Bronchial epithelial cell (primary cell): Measurements from ENCODE around the gene KDM4F. TPM values are rescaled to one million over a fixed set of nuclear protein-coding genes. Genes with fewer than 3 reads are reported as not detected.
A peak's percentile ranks its signal among the peaks of the same experiment; 100 is the strongest.

Experiments used
- DNase-seq: peaks from one replicate; pipeline ENCODE4 v3.0.0-alpha.2; 2010; ENCODE audit warnings: low read depth
- FAIRE-seq: peaks from 2 replicates; lab custom pipeline; 2011; peaks lifted over from hg19 to GRCh38; lab: Jason Lieb, UNC
- H3K27me3 ChIP-seq: 2 replicates; pipeline ENCODE4 v1.5.1; 2011; ENCODE audit warnings: low read length; ENCODE audit not compliant: control insufficient read depth, insufficient read depth
- H3K36me3 ChIP-seq: 2 replicates; pipeline ENCODE4 v1.5.1; 2011; ENCODE audit warnings: low read length; ENCODE audit not compliant: control insufficient read depth, insufficient read depth
- H3K4me3 ChIP-seq: 2 replicates; pipeline ENCODE4 v1.5.1; 2011; ENCODE audit warnings: mild to moderate bottlenecking, low read depth, low read length, control low read depth
- total RNA-seq: library from RNA; depleted of rRNA; stranded (reverse); fragments of >200 nt; gene quantifications from 2 replicates; pipeline ENCODE4 v1.2.1, GENCODE V29; 2014
- TF ChIP-seq, protein P1 (sequence below): IDR thresholded peaks from 2 replicates; pipeline ENCODE4 v1.5.1; 2011; ENCODE audit warnings: mild to moderate bottlenecking, moderate library complexity, low read length, control low read depth, inconsistent platforms; ENCODE audit not compliant: insufficient read depth, severe bottlenecking

KDM4F gene
- total RNA-seq, 1 donor from 2014 or later, result not detected

DNA sequence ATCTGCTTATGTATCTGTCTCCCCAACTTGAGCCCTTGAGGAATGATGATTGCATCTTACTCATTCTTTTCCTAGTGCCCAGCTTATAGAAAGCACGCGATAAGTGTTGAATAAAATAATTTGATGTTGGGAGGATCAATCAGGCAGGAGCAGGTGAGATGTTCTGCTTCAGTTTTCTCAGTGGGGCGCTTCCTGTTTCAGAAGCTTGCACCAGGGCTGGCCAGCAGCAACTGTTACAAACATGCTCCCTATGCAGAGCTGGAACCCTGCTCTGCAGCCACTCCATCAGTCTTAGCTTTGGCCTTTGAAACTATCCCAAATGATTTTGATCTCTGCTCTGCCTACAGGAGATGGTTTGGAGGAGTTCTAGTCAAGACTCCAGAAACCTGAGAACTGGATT, 44.3 kb downstream of the KDM4F start:
- H3K36me3 ChIP-seq, result no peaks in the 10 kb centered on the region
- H3K4me3 ChIP-seq, result no peak overlapping the region
- DNase-seq (no peak), FAIRE-seq (no peak)
- TF ChIP-seq, protein P1, sequence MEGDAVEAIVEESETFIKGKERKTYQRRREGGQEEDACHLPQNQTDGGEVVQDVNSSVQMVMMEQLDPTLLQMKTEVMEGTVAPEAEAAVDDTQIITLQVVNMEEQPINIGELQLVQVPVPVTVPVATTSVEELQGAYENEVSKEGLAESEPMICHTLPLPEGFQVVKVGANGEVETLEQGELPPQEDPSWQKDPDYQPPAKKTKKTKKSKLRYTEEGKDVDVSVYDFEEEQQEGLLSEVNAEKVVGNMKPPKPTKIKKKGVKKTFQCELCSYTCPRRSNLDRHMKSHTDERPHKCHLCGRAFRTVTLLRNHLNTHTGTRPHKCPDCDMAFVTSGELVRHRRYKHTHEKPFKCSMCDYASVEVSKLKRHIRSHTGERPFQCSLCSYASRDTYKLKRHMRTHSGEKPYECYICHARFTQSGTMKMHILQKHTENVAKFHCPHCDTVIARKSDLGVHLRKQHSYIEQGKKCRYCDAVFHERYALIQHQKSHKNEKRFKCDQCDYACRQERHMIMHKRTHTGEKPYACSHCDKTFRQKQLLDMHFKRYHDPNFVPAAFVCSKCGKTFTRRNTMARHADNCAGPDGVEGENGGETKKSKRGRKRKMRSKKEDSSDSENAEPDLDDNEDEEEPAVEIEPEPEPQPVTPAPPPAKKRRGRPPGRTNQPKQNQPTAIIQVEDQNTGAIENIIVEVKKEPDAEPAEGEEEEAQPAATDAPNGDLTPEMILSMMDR, result no peak
- H3K27me3 ChIP-seq, result no peaks in the 10 kb centered on the region

DNA sequence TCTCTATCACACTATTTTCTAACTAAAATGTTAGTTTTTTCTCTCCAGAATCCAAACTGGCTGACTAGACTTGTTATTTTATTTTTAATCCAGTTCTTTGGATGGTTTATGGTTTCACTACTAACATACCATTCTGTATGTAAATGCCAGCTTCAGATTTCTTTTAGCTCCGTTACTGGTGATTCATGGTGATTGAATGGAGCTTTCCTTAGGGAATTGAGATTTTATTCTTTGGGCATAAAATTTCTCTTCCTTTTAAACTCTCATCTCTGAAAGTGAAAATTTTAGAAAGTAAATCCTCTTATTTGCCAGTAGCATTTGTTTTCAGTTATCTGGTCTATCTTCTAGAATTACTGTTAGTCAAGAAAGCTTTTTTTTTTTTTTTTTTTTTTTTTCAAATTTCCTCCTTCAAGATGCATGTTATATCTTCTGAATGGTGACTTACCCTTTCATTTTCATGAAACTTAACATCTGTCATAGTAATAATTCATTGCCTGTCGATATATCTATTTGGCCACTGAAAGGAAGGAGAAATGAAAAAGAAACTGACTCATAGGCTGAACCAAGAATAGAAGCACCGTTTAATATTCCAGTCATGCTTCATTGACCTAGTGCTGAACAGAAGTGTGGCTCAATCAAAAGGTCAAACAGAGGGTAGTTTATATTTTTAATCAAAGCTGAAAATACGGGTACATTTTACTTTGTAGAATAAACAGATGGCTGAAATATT, 46.8 kb downstream of the KDM4F start:
- Histone ChIP-seq H3K36me3 (no peaks in the 10 kb centered on the region), H3K4me3 (no peak overlapping the region), H3K27me3 (no peaks in the 10 kb centered on the region)
- DNase-seq (peak; percentile 75), FAIRE-seq (no peak)
- TF ChIP-seq, protein P1, result no peak

DNA sequence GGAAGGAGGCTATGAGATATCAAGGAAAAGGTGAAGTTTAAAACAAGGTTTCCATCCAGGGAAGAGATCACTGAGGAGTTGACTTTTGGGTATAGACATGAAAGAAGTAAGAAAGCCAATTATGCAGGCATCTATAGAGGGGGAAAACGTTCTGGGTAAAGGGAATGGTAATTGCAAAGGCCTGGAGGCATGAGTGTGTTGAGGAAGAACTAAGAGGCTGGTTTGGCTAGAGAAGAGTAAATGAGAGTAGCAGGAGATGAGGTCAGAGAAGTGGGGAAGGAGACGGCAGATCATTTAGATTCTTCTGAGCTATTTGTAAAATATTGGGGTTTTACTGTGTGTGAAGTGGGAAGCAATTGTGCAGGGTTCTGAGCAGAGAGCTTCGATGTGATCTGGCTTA, 48.0 kb downstream of the KDM4F start:
- H3K36me3 ChIP-seq, result no peaks in the 10 kb centered on the region
- no peaks in the 10 kb centered on the region for H3K27me3 ChIP-seq
- TF ChIP-seq, protein P1, result no peak
- no peak for DNase-seq
- no peak for FAIRE-seq
- no peak overlapping the region for H3K4me3 ChIP-seq

DNA sequence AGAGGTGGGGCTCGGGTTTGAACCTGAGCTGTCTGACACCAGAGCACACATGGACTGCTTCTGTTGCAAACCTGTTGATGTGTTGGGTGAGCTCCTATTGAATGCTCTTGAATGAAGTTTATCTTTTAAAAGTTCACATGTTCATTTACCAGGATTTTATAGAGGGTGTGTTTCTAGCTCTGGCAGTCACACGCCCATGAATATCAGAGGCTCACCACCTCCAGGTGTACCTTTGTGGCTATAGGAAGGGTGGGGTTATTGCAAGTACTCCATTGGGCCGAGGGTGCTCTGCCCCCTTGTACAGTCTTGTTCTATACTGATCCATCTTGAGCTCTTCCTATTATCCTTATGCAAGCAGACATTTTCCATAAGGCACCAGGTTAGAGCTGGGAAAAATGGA, 49.6 kb downstream of the KDM4F start:
- no peak for DNase-seq
- no peak for FAIRE-seq
- TF ChIP-seq, protein P1, result no peak
- H3K36me3 ChIP-seq, result no peaks in the 10 kb centered on the region
- no peaks in the 10 kb centered on the region for H3K27me3 ChIP-seq
- H3K4me3 ChIP-seq, result no peak overlapping the region

DNA sequence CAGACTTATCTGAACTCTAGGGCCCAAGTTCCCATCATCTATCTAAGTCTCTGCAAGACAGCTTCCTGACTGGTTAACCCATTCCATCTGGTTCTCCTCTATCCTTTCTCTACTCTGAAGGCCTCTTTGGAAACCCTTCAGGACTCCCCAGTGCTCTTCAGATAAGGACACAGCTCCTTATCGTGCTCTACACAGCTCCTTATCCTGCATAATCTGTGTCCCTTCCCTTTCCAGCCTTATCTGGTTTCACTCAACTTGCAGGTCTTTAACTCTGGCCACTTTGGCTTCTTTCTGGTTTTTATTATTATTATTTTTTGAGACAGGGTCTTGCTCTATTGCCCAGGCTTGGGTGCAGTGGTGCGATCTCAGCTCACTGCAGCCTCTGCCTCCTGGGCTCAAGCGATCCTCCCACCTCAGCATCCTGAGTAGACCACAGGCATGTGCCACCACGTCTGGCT, 51.0 kb downstream of the KDM4F start:
- no peaks in the 10 kb centered on the region for H3K27me3 ChIP-seq
- H3K36me3 ChIP-seq, result no peaks in the 10 kb centered on the region
- FAIRE-seq (no peak), DNase-seq (no peak)
- no peak overlapping the region for H3K4me3 ChIP-seq
- TF ChIP-seq, protein P1, result no peak

Other genes starting within 250 kb of the KDM4F start
- 30.0 and 34.3 TPM in 2 replicates for gene CWC15, start 75.9 kb upstream of the KDM4F start, total RNA-seq
- gene KDM4D, start 75.7 kb upstream of the KDM4F start, total RNA-seq, result 0.53 and 0.90 TPM in 2 replicates
- gene KDM4E, start 24.2 kb upstream of the KDM4F start, total RNA-seq, result not detected in 2 replicates
- gene SRSF8, start 17.5 kb downstream of the KDM4F start, total RNA-seq, result 13.4 and 17.5 TPM in 2 replicates
- 41.1 and 44.8 TPM in 2 replicates for gene ENDOD1, start 40.4 kb downstream of the KDM4F start, total RNA-seq
- gene SESN3, start 181.8 kb downstream of the KDM4F start, total RNA-seq, result 12.4 and 25.0 TPM in 2 replicates